Skeletal muscle cell (primary cell): ENCODE results near the gene CRACDL.
"Not testable (repeated sequence)": the region's sequence is repeated elsewhere in the genome, so short reads cannot be mapped to it uniquely, and the experiment has no call there.

Source experiments
- DNase-seq: peaks from one replicate; pipeline ENCODE4 v3.0.0-alpha.2; 2010; ENCODE audit warnings: low read depth
- H3K4me3 ChIP-seq: 2 replicates; pipeline ENCODE4 v1.5.1; 2011; ENCODE audit warnings: low read depth, mild to moderate bottlenecking, control low read depth, low read length, moderate library complexity

The CRACDL gene

DNA sequence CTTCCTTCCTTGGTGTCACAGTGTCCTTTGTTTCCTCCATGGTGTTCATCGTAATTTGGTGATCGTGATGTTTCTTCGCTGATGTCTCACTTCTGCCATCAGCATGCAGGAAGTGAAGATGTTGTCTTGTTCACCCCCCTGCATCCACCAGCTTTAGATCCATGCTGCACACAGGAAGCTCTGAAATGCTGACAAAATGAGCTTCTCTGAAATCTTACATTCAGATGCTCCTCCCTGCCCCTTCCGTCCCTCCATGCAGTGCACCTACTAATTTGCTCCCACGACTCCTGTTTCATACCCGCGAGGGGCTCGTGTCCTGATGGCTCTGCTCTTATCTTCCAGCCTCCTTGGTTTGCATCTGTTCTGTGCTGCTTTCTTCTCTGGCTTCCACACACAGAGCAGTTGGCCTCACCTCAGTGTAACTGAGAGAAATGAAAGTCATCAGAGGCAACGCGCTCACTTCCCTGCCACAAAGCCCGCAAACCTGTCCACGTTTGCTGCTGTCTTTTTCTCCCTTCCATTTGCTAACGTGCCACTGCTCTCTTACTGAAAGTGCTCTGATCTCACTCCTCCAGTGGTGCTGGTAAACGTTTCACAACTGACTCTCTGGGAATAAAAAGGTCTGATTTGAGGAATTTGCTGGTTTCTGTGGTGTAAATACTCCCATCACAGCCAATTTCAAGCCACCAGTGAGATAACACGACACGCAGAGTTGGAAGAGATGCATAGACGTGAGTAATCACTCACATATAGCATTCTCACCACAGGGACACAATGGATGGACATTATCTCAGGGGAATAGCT, 164.1 kb downstream of the CRACDL start:
- H3K4me3 ChIP-seq, result no peak overlapping the region
- peak; percentile 9 for DNase-seq

DNA sequence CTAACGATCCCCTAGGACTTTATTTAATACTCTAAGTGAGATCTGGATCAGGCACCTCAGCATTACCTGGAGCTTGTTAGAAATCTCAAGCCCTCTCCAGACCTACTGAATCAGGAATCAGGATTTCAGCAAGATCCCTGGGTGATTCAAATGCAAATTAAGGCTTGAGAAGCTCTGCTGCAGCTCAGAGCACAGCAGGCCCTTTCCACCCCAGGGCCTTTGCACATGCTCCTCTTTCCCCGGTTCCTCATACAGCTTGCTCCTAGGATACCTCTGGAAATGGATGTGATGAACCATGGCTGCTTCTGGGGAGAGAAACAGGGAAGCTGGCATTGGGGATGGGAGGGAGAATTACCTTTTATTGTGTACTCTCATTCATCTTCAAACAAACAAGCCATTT, 164.8 kb downstream of the CRACDL start:
- no peak for DNase-seq
- H3K4me3 ChIP-seq, result no peak overlapping the region

DNA sequence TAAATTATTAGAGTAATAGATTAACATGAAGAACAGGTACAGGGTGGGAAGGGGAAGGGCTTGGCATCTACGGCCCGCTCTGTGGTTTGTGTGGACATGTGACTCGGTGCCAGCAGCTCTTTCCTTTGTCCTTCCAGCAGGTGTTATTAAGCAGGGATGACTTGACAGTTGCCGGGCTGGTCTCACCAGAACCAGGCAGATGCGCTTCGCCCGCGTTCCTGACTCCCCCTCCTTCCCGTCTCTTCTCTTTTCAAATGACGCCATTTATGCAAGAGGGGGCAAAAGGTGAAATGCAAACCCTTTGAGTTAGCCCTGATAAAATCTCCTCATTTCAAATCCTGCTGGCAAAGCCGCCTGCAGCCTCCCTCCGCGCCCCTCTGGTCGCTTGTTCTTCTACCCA, 166.2 kb downstream of the CRACDL start:
- no peak for DNase-seq
- H3K4me3 ChIP-seq, result no peak overlapping the region

DNA sequence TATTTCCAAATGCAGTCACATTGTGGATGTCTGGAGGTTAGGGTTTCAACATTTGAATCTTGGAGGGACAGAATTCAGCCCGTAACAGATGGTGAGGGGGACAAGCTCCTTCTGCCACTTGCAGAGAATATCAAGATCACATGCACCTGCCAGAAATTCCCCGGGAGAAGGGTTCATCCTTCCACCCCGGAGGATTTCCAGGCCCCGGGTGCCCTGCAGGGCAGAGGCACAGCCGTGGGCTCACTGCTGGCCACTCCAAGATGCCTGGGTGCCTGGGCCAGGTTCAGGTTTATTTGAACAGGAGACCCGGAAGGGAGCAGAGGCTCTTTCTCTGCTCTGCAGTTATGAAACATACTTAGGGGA, 166.9 kb downstream of the CRACDL start:
- H3K4me3 ChIP-seq, result no peak overlapping the region
- DNase-seq, result no peak

DNA sequence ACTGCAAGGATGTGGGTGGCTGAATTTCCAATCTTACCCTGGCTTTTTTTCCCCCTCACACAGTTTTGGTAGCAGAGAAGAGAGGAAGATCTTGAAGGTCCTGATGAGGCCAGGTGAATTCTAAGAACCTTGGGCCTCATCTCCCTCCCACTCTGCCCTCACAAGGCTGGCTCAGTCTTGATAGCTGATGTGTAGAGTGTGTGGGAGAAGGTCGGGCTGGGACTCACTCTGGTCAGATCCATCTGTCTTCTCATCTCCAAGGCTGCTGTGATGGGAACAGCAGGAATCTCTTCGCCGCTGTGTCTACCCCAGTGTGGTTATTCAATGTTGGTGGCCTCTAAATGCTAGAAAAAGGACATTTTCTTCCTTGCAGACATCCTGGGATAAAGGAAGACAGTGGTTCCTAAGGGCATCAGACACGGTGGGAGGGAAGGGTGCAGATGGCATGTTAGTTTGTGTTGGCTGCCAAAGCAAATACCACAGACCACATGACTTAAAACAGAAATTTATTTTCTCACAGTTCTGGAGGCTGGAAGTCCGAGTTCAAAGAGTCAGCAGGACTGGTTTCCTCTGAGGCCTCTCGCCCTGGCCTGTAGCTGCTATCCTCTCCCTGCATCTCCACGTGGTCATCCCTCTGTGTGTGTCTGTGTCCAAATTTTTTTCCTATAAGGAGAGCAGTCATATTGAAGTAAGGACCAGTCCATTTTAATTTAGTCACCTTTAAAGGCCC, 167.5 kb downstream of the CRACDL start:
- H3K4me3 ChIP-seq, result no peak overlapping the region
- no peak for DNase-seq

DNA sequence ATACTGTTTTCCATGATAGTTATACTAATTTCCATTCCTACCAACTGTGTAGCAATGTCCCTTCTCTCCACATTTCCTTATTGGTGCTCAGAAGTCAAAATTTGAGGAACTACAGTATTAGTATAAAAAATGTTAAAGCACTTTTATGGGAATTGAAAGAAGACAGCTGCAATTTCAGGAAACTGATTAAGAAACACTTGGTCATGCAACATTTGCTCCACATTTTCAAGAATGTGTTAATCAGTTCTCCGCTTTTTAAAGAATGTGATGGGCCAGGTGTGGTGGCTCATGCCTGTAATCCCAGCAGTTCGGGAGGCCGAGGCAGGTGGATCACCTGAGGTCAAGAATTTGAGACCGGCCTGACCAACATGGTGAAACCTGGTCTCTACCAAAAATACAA, 171.5 kb downstream of the CRACDL start:
- DNase-seq, result no peak
- H3K4me3 ChIP-seq, result no peak overlapping the region

DNA sequence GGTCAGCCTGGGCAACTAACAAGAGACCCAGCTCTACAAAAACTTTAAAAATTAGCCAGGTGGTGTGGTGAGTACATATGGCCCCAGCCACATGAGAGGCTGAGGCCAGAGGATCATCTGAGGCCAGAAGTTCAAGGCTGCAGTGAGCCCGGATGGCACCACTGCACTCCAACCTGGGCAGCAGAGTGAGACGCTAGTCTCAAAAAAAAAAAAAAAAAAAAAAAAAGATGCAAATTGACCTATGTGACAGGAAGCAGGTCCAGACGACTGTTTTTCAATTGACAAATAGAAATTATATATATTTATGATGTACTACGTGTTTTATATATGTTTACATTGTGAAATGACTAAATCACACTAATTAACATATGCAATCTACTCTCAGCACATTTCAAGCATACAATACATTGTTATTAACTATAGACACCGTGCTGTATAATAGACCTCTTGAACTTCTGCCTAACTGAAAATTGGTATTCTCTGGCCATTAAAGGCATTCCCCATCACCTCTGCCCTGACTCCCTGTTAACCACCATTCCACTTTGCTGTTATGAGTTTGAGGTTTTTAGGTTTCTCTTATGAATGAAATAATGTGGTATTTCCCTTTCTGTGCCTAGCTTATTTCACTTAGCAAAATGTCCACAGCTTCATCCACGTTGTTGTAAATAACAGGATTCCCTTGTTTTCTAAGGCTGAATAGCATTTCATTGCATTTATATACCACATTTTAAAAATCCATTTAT, 172.6 kb downstream of the CRACDL start:
- H3K4me3 ChIP-seq, result no peak overlapping the region
- no peak for DNase-seq

DNA sequence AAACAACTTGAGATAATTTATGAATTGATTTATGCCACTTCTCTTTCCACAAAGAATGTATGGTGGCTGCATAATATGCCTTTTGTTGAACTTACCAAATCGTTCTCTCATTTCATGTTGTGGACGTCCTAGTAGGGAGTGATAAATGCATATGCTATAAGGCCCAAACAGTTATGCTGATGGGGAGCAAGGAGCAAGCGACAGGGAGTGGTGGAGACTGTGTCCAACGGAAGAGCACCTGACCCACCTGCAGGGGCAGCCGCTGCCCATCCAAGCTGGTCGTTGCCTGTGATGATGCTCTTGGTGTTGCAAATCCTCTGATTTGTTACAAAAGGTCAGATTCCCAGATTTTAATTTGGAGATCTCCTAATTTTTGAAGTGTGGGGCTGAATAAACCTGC, 174.1 kb downstream of the CRACDL start:
- no peak overlapping the region for H3K4me3 ChIP-seq

DNA sequence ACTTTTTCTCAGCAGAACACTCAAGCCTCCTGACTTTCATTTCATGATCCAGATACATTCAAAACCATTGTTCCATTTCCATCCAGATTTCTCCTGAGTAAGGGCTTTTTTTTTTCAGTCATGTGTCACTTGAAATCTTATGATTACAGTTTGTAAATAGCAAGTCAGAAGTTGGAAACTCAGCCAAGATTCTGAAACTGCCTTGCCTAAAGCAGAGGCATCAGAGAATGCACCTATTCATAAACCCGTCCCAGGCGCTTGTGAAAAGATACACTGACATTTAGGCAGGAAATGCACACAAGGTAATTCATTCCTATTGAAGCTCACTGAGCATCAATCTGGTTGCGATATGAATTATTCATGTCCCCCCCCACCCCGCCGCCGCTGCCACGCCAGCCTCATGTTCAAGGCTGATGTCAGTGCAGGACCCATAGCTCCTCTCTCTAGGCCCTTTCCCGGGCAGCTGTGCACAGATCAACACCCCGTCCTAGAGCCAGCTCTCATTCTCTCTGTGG, 174.7 kb downstream of the CRACDL start:
- H3K4me3 ChIP-seq, result no peak overlapping the region
- DNase-seq, result no peak

More for the DNA sequence above, 174.1 kb downstream of the CRACDL start:
- DNase-seq, result no peak

DNA sequence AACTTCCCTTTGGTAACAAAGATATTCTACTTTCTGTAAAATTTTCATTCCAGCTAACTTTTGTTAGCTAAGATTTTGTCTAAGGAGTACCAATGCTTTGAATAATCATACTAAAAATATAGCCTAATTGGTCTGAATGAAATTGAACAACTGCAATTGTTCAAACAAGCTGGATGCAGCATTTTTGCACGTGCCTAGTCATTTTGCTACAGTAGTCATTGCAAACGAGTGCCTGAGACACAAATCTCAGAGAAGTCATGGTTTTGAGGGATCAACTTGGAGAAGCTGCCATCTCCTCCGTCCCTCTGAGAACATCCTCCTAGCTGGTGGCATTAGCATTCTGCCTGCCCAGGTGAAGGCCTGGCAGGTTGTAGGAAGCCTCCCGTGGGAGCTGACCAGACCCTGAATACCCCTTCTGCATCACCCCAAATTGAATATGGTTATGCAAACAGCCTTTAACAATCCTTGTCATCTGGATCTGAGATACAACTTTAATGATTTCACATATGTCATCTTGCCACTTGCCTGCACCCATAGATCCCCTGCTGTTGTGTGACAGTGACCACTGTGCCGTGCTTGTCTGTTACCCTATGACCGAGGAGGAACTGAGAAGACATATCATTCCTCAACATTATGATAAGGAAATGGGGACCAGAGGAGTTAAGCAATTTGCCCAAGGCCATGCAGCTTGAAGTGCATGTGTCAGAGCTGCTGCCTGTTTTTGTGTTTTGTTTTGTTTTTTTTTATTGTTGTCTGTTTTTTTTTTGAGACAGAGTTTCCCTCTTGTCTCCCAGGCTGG, 176.0 kb downstream of the CRACDL start:
- no peak for DNase-seq

DNA sequence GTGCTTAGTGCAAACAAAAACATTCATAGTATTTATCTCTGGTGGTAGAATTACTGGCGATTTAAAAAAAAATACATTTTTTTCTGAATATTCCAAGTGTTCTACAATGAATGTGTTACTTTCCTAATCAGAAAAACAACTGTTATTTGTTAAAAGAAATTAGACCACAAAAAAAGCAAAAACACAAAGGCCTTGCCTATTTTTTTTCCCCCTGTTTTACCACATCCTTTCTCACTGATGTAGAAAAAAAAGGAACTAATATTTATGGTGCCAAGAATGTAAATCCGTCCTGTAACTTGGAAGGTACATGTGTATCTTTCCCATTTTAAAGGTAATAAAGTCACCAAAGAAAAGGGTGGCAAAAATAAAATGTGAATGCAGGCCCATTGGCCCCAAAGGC, 176.7 kb downstream of the CRACDL start:
- DNase-seq, result no peak
- no peak overlapping the region for H3K4me3 ChIP-seq

More for the DNA sequence above, 176.0 kb downstream of the CRACDL start:
- no peak overlapping the region for H3K4me3 ChIP-seq

DNA sequence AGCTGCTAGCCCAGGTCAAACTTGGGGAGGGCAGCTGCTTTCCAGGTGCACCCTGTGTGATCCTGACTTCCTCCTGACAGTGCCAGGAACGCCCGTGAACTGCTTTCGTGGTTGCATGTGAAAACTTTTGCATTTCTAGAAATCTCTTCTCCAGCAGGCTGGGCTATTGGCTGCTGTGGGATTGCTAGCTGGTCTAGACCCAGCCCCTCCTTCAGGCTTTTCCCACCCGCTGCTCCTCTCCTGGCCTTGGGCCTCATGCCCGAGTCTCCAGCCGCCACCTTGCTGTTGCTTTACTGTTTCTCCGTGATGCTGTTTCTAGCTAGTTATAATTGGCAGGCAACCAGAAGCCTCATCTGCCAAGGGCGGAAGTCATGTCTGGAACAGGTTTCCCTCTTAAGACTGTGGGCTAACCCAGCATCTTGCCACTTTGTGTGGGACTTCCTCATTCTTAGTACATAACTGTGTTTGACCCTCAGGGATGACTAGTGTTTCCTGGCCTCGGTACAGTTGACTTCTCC, 178.1 kb downstream of the CRACDL start:
- no peak overlapping the region for H3K4me3 ChIP-seq
- DNase-seq, result peak; percentile 87

DNA sequence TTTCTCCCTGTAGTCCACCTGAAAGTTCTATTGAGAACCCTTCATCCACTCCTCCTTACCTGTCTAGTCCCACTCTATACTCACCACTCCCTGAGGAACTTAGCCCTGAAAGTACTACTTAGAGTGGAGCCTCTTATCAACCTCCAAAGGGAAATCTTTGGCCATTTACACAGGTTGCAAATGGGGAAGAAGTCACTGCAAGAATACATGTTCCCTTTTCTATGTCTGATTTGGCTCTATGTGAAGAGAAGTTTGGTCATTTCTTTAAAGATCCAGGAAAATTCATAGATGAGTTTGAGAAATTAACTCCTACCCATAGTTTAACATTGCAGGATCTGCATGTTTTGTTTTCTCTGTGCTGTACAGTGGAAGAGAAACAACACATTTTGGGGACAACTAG, 182.2 kb downstream of the CRACDL start:
- DNase-seq, result no peak
- no peak overlapping the region for H3K4me3 ChIP-seq

DNA sequence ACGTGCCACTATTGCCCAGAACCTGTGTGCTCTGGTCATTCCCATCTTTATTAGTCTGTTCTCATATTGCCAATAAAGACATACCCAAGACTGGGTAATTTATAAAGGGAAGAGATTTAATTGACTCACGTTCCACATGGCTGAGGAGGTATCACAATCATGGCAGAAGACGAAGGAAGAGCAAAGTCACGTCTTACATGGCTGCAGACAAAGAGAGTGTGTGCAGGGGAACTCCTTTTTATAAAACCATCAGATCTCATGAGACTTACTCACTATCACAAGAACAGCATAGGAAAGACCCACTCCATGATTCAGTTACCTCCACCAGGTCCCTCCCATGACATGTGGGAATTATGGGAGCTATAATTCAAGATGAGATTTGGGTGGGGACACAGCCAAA, 183.3 kb downstream of the CRACDL start:
- not testable (repeated sequence) for DNase-seq

DNA sequence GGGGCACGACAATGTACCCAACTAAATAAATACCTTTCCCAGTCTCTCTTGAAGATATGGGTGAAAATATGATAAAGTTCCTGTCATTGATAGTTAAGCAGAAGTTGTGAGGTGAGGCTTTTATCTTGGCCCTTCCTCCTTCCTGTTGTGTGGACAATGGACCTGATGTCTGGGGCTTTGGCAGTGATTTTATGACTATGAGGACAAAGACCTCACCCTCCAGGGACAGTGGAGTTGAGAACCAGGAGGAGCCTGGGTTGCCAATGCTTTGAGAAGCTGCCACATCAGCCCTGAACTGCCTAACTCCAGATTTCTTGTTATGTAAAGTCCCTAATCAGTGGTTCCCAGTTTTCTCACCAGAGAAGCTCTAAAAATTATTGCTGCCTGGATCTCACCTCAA, 184.3 kb downstream of the CRACDL start:
- no peak for DNase-seq
- H3K4me3 ChIP-seq, result no peak overlapping the region

More for the DNA sequence above, 183.3 kb downstream of the CRACDL start:
- H3K4me3 ChIP-seq, result not testable (repeated sequence)

DNA sequence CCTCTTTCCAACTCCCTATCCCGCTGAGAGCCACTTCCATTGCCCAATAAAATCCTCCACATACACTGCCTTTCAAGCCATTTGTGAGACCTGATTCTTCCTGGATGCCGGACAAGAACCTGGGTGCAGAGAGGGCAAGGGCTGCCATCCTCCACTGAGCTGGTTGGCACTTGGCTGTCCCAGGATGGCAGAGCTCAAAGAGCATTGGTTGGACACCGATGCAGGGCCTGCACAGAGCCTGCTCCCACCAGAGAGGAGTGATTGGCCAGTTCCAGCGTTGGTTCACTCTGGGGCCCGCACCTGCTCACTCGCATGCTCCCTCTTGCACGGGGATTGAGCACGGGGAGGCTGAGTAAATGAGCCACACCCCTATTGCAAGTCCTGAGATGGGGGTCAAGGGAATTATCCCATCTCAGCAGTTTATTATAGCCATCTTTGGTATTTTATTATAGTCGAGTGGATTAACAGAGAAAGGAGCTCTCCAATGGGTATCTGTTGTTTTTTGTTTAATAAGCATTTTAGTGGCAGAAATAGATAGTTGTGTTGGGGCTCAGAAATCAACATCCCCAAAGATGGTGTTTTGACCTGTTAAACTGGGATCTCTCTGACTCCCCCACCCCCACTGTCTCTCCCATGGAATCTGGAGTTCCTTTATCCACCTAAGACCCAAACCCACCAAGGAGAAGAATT, 185.3 kb downstream of the CRACDL start:
- no peak for DNase-seq
- H3K4me3 ChIP-seq, result no peak overlapping the region

DNA sequence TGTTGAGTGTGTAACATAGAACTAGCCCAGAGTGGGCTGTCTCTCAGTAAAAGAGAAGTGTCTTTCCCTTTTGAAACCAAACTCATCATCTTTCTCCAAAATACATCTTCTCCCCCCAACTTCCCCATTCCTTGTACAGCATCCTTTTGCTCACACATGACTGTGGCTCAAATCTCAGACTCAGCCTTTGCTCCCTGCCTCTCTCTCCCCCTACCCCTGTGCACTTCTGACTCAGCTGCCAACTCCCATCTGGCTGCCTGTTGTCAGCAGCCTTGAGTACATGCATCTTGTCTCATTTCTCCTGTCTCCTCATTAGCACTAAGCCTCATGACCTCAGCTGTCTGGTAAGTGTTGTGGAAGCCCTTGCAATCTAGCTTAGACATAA, 187.0 kb downstream of the CRACDL start:
- no peak overlapping the region for H3K4me3 ChIP-seq
- peak; percentile 10 for DNase-seq

DNA sequence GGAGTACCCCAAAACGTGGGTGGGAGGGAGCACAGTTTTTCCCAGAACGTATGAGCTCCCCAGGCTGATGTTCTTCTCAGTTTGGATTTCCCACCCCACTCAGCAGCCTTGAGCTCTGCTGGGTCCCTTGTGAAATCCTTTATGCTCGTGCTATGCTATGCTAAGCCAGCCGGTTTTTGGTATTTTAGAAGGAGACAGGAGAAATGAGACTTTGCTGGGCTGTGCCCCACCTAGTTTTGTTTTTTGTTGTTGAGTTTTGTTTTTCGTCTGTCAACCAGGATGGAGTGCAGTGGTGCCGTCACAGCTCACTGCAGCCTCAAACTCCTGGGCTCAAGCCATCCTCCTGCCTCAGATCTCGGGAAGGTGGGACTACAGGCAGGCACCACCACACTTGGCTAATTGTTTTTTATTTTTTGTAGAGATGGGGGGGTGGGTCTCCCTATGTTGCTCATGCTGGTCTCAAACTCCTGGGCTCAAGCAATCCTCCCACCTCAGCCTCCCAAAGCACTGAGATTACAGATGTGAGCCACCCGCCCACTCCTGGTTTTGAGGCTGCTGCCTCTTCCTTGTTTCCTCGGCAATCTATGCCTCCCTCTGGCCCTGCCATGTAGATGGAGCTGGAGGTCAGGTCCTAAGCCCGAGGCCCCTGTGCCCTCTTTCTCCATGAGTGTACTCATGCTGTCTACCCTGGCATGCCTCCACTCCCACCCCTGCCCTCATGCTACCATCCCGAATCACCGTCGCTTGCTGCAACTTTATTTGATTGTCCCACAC, 187.5 kb downstream of the CRACDL start:
- H3K4me3 ChIP-seq, result no peak overlapping the region
- no peak for DNase-seq
